GM12878 (cell line): ENCODE data around the gene RAB6D. TPM values are rescaled to one million over a fixed set of nuclear protein-coding genes. Genes with fewer than 3 reads are reported as not detected.
"Not testable (repeated sequence)": the region's sequence is repeated elsewhere in the genome, so short reads cannot be mapped to it uniquely, and the experiment has no call there.

Experiments
- ATAC-seq: fragments of 200-7000 bp; cut with Tn5 transposase; 3 replicates; pipeline ENCODE4 v1.9.1; 2020; ENCODE audit warnings: mild to moderate bottlenecking, moderate library complexity
- BruUV-seq: library from RNA; stranded (reverse); fragments of 400-500 nt; replicated peaks from 2 replicates; lab custom pipeline; 2021; lab: Mats Ljungman, UMichigan
- CTCF ChIA-PET: fragments of 300-600 bp; sonication (Branson Sonifier 250); formaldehyde crosslinking; extraction: SDS; loops from one replicate; lab custom pipeline; 2021; ENCODE audit warnings: inconsistent platforms; lab: Yijun Ruan, JAX
- POLR2A ChIA-PET: fragments of 350-600 bp; formaldehyde crosslinking; extraction: SDS; loops from one replicate; lab custom pipeline; 2021; ENCODE audit warnings: inconsistent platforms; lab: Charles Lee
- RAD21 ChIA-PET: fragments of 300-600 bp; sonication (Branson Sonifier 250); formaldehyde crosslinking; loops from one replicate; lab custom pipeline; 2023; ENCODE audit warnings: antibody characterized with exemption; ENCODE audit not compliant: unreplicated experiment; lab: Charles Lee
- SMC1A ChIA-PET: fragments of 300-600 bp; sonication (Branson Sonifier 250); formaldehyde crosslinking; loops from one replicate; lab custom pipeline; 2023; ENCODE audit not compliant: unreplicated experiment, uncharacterized antibody; lab: Charles Lee
- DNase-seq: peaks from one replicate; pipeline ENCODE4 v3.0.0-alpha.2; 2011; ENCODE audit warnings: low read depth, low spot score
- FAIRE-seq: peaks from 3 replicates; lab custom pipeline; 2011; peaks lifted over from hg19 to GRCh38; lab: Jason Lieb, UNC
- H2AFZ ChIP-seq: 2 replicates; pipeline ENCODE4 v1.6.0; 2011; ENCODE audit warnings: low read depth, low read length, control low read depth; ENCODE audit not compliant: control insufficient read depth
- H3K27ac ChIP-seq: 2 replicates; pipeline ENCODE4 v1.5.1; 2011; ENCODE audit warnings: control low read depth; ENCODE audit not compliant: control insufficient read depth, insufficient read depth
- H3K27me3 ChIP-seq, 2 experiments: replicated peaks in 1 of 2; 2 replicates each; pipeline versions ENCODE4 v1.6.0 to v1.6.1; 2011; ENCODE audit warnings: low read length in 1 of 2; ENCODE audit not compliant: control insufficient read depth in 2 of 2, insufficient read depth in 2 of 2
- H3K36me3 ChIP-seq, 2 experiments: 2 replicates each; pipeline ENCODE4 v1.5.1; 2011; ENCODE audit warnings: low read length in 1 of 2; ENCODE audit not compliant: control insufficient read depth in 2 of 2, insufficient read depth in 2 of 2
- H3K4me1 ChIP-seq: 2 replicates; pipeline ENCODE4 v1.6.1; 2011; ENCODE audit warnings: mild to moderate bottlenecking, low read length, moderate library complexity, mixed read lengths; ENCODE audit not compliant: control insufficient read depth, insufficient read depth
- H3K4me2 ChIP-seq: 2 replicates; pipeline ENCODE4 v1.6.0; 2011; ENCODE audit warnings: control low read depth; ENCODE audit not compliant: control insufficient read depth, insufficient read depth
- H3K4me3 ChIP-seq: fragments of 200-600 bp; sonication (generic); 2 replicates; pipeline ENCODE4 v1.5.1; 2016
- H3K79me2 ChIP-seq: 2 replicates; pipeline ENCODE4 v1.6.0; 2011; ENCODE audit warnings: low read length; ENCODE audit not compliant: control insufficient read depth, insufficient read depth
- H3K9ac ChIP-seq: 2 replicates; pipeline ENCODE4 v1.8.0; 2011; ENCODE audit warnings: low read length, control low read depth, mixed read lengths; ENCODE audit not compliant: control insufficient read depth, insufficient read depth
- H3K9me3 ChIP-seq: replicated peaks from 3 replicates; pipeline ENCODE4 v1.5.1; 2011; ENCODE audit warnings: mild to moderate bottlenecking, low read length; ENCODE audit not compliant: control insufficient read depth, insufficient read depth
- H4K20me1 ChIP-seq: 2 replicates; pipeline ENCODE4 v1.6.0; 2011; ENCODE audit not compliant: control insufficient read depth, insufficient read depth
- EP300 ChIP-seq, 2 experiments: fragments of 150-350 bp in 1 of 2; IDR thresholded peaks; 2 replicates each; pipeline ENCODE4 v1.6.1; 2011 to 2012; ENCODE audit warnings: low read depth in 2 of 2, low read length in 2 of 2, borderline replicate concordance in 1 of 2, improper control_type of control experiment in 1 of 2, inconsistent platforms in 1 of 2; ENCODE audit not compliant: control insufficient read depth in 1 of 2
- WGBS: methylation state at CpG from one replicate; pipeline ENCODE4 v1.1.6; 2016; ENCODE audit warnings: low lambda C conversion rate; ENCODE audit not compliant: insufficient replicate concordance, insufficient coverage; ENCODE audit errors: missing lambda C conversion rate; 5-methylcytosine and 5-hydroxymethylcytosine counted together
- in situ Hi-C: fragments of 300-500 bp; cut with MboI; formaldehyde crosslinking; loops from 9 replicates; pipeline ENCODE4 v1.14.3; 2018; ENCODE audit warnings: mixed read lengths
- intact Hi-C: fragments of 100-400 bp; cut with micrococcal nuclease; formaldehyde crosslinking; loops from one replicate; pipeline ENCODE4 v1.14.2; 2022; ENCODE audit not compliant: unreplicated experiment
- polyA plus RNA-seq, 11 experiments: library from polyadenylated mRNA; depleted of rRNA in 4 of 11; unstranded in 6 of 11; stranded (reverse) in 5 of 11; fragments of >200 nt; fragmentation: Nextera tagmentation in 4 of 11; fragmentation: Illumina TruSeq in 1 of 11; extraction: Ambion mirVana in 4 of 11; extraction: Trizol in 1 of 11; gene quantifications; 1 replicate in 1 of 11; 2 replicates in 10 of 11; pipeline versions ENCODE4 v1.2.1 to v1.2.3, GENCODE V29; 2011 to 2016; ENCODE audit warnings: inconsistent platforms in 2 of 11, missing spikeins in 2 of 11, low read depth in 1 of 11
- total RNA-seq, 4 experiments: library from RNA; depleted of rRNA in 3 of 4; stranded (reverse); fragments of >200 nt in 3 of 4; fragmentation: Illumina TruSeq in 1 of 4; extraction: Trizol in 1 of 4; gene quantifications; 2 replicates each; pipeline versions ENCODE4 v1.2.1 to v1.2.3, GENCODE V29; 2013 to 2021

RAB6D gene
- total and polyA plus RNA-seq, 10 of the 15 experiments (the other 5 are each of a cell fraction or from before 2014, with no cell fraction given) = 0.03 to 0.11 (median 0.05) TPM; not detected in 6

GRCh38 chr2:131322209-131322608 lies 41.8 kb downstream of the RAB6D start:
- WGBS = 33% methylated on average over 6 of the region's 6 CpGs
- FAIRE-seq = no peak
- in situ Hi-C loops = no loop called here

GRCh38 chr2:131321344-131321743 lies 42.6 kb downstream of the RAB6D start:
- H3K4me3 ChIP-seq, FAIRE-seq, POLR2A ChIA-PET, H4K20me1 ChIP-seq, H3K27ac ChIP-seq, CTCF ChIA-PET, BruUV-seq, H3K9me3 ChIP-seq, H3K4me2 ChIP-seq, ATAC-seq, H3K79me2 ChIP-seq, intact Hi-C loops, SMC1A ChIA-PET, H3K4me1 ChIP-seq, in situ Hi-C loops, RAD21 ChIA-PET, H3K36me3 ChIP-seq, H3K27me3 ChIP-seq, H3K9ac ChIP-seq, H2AFZ ChIP-seq, DNase-seq: not testable (repeated sequence)
- 54% methylated on average over 1 of the region's 1 CpG for WGBS

More at GRCh38 chr2:131322209-131322608, 41.8 kb downstream of the RAB6D start:
- ChIA-PET RAD21 (no interaction called here), CTCF (no interaction called here), SMC1A (no interaction called here), POLR2A (no interaction called here)
- no peak for TF ChIP-seq EP300 (IDR thresholded peaks at IDR 0.05; ENCODE audit: borderline replicate concordance in 1 of 2, control insufficient read depth in 1 of 2, low read depth in 2 of 2, low read length in 2 of 2)
- no peaks in the 10 kb centered on the region for H3K4me1 ChIP-seq
- ATAC-seq (no peak), DNase-seq (no peak)
- no peak overlapping the region for H3K9ac ChIP-seq
- no peaks in the 10 kb centered on the region for H3K9me3 ChIP-seq
- no peak overlapping the region for H2AFZ ChIP-seq
- H3K27ac ChIP-seq = no peak overlapping the region
- BruUV-seq = no TSS peak
- no peak overlapping the region for H3K4me2 ChIP-seq
- H3K27me3 ChIP-seq = no peaks in the 10 kb centered on the region
- H3K79me2 ChIP-seq = no peaks in the 10 kb centered on the region
- intact Hi-C loops = no loop called here
- H4K20me1 ChIP-seq = no peaks in the 10 kb centered on the region
- H3K4me3 ChIP-seq = no peak overlapping the region
- H3K36me3 ChIP-seq = no peaks in the 10 kb centered on the region
